Colonic mucosa (tissue), 4 donors: ENCODE results near the gene HELZ. TPM values are rescaled to one million over a fixed set of nuclear protein-coding genes. Genes with fewer than 3 reads are reported as not detected.
"Not testable (repeated sequence)": the region's sequence is repeated elsewhere in the genome, so short reads cannot be mapped to it uniquely, and the experiment has no call there.

Experiments used
- DNase-seq: peaks from one replicate; pipeline ENCODE4 v3.0.0-alpha.2; 2020
- H3K27ac ChIP-seq: fragments of 200-600 bp; one replicate; pipeline ENCODE4 v1.8.0; 2021
- H3K27me3 ChIP-seq: fragments of 200-600 bp; one replicate; pipeline ENCODE4 v1.8.0; 2021
- H3K36me3 ChIP-seq: fragments of 200-600 bp; one replicate; pipeline ENCODE4 v1.8.0; 2021
- H3K4me1 ChIP-seq: fragments of 200-600 bp; one replicate; pipeline ENCODE4 v1.8.0; 2021; ENCODE audit warnings: mild to moderate bottlenecking
- H3K4me3 ChIP-seq: fragments of 200-600 bp; one replicate; pipeline ENCODE4 v1.8.0; 2021
- H3K9ac ChIP-seq, 2 donors: one replicate each; pipeline ENCODE4 v1.7.0; 2013; ENCODE audit warnings: control low read depth in 2 of 2, low read depth in 2 of 2, low read length in 2 of 2
- H3K9me3 ChIP-seq: fragments of 200-600 bp; one replicate; pipeline ENCODE4 v1.8.0; 2021
- intact Hi-C: fragments of 100-400 bp; cut with DNase I; formaldehyde crosslinking; loops from one replicate; pipeline ENCODE4 v1.14.1; 2022
- total RNA-seq, 2 donors: library from RNA; stranded (reverse); fragmentation: NEBNext Ultra II Directional in 1 of 2; extraction: Animal tissue kit (Norgen Biotek cat#: 25700) in 1 of 2; gene quantifications; one replicate each; pipeline ENCODE4 v1.2.1, GENCODE V29; 2021
- TF ChIP-seq, protein P1 (sequence below): fragments of 200-600 bp; IDR thresholded peaks from one replicate; pipeline ENCODE4 v1.8.0; 2022; ENCODE audit warnings: antibody characterized with exemption, mild to moderate bottlenecking
- donor health status: healthy.
- donor health status: DM: no; HTN: no; CAD: no.
- donor health status: DM: no; HTN: no; CAD: no.

Gene HELZ
- total RNA-seq, 2 donors from 2014 or later = 38.6 to 55.9 TPM

- no peak overlapping the region for H3K27ac ChIP-seq
- no peak overlapping the region for H3K4me3 ChIP-seq
- H3K27me3 ChIP-seq = no peaks in the 10 kb centered on the region
- no peaks in the 10 kb centered on the region for H3K36me3 ChIP-seq
- no peaks in the 10 kb centered on the region for H3K9me3 ChIP-seq
- intact Hi-C loops = no loop called here
- H3K9ac ChIP-seq = no peak overlapping the region
- H3K4me1 ChIP-seq = peaks cover 5% of the 10 kb centered on the region
- TF ChIP-seq, protein P1, sequence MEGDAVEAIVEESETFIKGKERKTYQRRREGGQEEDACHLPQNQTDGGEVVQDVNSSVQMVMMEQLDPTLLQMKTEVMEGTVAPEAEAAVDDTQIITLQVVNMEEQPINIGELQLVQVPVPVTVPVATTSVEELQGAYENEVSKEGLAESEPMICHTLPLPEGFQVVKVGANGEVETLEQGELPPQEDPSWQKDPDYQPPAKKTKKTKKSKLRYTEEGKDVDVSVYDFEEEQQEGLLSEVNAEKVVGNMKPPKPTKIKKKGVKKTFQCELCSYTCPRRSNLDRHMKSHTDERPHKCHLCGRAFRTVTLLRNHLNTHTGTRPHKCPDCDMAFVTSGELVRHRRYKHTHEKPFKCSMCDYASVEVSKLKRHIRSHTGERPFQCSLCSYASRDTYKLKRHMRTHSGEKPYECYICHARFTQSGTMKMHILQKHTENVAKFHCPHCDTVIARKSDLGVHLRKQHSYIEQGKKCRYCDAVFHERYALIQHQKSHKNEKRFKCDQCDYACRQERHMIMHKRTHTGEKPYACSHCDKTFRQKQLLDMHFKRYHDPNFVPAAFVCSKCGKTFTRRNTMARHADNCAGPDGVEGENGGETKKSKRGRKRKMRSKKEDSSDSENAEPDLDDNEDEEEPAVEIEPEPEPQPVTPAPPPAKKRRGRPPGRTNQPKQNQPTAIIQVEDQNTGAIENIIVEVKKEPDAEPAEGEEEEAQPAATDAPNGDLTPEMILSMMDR = no peak
- peak; percentile 24 for DNase-seq
Measured at GRCh38 chr17:67262435-67263117, 17.6 kb upstream of the HELZ start.

- Histone ChIP-seq H3K27me3 (no peaks in the 10 kb centered on the region), H3K27ac (peak overlapping the region; percentile 40), H3K9ac (no peak overlapping the region), H3K4me3 (no peak overlapping the region), H3K9me3 (no peaks in the 10 kb centered on the region), H3K4me1 (peaks cover 5% of the 10 kb centered on the region), H3K36me3 (no peaks in the 10 kb centered on the region)
- TF ChIP-seq, protein P1 = no peak
- DNase-seq = peak; percentile 52
- intact Hi-C loops = no loop called here
Measured at GRCh38 chr17:67260170-67260987, 15.4 kb upstream of the HELZ start.

DNA sequence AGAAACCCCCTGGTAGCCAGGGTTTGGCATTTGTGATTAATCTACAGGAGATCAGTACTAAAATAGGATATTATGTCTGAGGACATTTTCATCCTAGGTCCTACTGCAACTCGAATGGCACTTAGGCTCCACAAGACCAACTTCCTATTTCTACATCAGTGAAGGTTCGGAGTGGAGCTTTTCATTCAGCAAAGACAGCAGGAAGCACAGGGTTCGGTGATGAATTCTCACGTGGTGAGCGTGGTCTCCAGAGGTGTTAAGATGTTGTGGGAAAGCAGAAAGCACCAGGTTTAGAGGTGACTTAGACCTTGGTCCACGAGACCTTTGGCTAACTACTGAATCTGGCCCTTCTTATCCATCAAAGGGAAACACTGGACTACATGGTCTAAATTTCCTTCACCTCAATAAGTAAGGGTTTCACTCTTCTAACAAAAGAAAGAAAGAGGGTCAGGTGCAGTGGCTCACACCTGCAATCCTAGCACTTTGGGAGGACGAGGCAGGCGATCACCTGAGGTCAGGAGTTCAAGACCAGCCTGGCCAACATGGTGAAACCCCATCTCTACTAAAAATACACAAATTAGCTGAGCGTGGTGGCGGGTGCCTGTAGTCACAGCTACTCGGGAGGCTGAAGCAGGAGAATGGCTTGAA, 13.9 kb upstream of the HELZ start:
- Histone ChIP-seq H3K27me3 (no peaks in the 10 kb centered on the region), H3K27ac (no peak overlapping the region), H3K4me1 (peaks cover 5% of the 10 kb centered on the region), H3K4me3 (no peak overlapping the region), H3K36me3 (no peaks in the 10 kb centered on the region), H3K9ac (no peak overlapping the region), H3K9me3 (no peaks in the 10 kb centered on the region)
- intact Hi-C loops = no loop called here
- TF ChIP-seq, protein P1 = no peak
- DNase-seq = no peak

DNA sequence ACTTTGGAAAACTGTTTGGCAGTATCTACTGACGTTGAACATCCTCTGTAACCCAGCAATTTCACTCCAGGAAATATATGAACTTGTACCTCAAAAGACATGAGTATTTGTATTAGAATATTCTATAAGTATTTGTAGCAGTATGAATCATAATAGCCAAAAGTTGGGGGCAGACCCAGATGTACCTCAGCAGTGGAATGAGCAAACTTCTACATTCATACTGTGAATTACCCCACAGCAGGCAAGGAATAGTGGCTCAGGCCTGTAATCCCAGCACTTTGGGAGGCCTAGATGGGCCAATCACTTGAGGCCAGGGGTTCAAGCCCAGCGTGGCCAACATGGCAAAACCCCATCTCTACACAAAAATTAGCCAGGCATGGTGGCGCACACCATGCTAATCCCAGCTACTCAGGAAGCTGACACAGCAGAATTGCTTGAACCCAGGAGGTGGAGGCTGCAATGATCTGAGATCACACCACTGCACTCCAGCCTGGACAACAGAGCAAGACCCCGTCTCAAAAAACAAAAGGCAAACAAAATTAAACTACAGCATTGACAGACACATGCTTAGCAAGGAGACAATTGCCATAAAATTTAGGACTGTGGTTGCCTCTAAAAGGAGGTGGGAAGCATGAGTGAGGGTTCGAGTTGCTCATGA, 11.2 kb upstream of the HELZ start:
- no peak overlapping the region for H3K4me3 ChIP-seq
- TF ChIP-seq, protein P1 = no peak
- H3K36me3 ChIP-seq = no peaks in the 10 kb centered on the region
- H3K4me1 ChIP-seq = peaks cover 5% of the 10 kb centered on the region
- no peak overlapping the region for H3K9ac ChIP-seq
- no peaks in the 10 kb centered on the region for H3K27me3 ChIP-seq
- DNase-seq = no peak
- H3K27ac ChIP-seq = no peak overlapping the region
- no peaks in the 10 kb centered on the region for H3K9me3 ChIP-seq
- intact Hi-C loops = no loop called here

- TF ChIP-seq, protein P1 = no peak
- no peaks in the 10 kb centered on the region for H3K36me3 ChIP-seq
- H3K4me1 ChIP-seq = no peaks in the 10 kb centered on the region
- no peaks in the 10 kb centered on the region for H3K9me3 ChIP-seq
- no peak overlapping the region for H3K4me3 ChIP-seq
- intact Hi-C loops = no loop called here
- H3K27ac ChIP-seq = no peak overlapping the region
- no peaks in the 10 kb centered on the region for H3K27me3 ChIP-seq
- DNase-seq = no peak
- H3K9ac ChIP-seq = no peak overlapping the region
Measured at GRCh38 chr17:67253384-67253783, 8.4 kb upstream of the HELZ start.

DNA sequence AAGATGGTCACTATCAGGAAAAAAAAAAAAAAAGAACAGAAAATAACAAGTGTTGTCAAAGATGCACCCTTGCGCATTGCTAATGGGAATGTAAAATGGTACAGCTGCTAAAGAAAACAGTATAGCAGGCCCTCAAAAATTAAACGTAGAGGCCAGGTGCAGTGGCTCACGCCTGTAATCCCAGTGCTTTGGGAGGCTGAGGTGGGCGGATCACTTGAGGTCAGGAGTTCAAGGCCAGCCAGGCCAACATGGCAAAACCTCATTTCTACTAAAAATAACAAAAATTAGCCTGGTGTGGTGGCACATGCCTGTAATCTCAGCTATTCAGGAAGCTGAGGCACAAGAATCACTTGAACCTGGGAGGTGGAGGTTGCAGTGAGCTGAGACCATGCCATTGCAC, 6.6 kb upstream of the HELZ start:
- intact Hi-C loops, H3K27ac ChIP-seq, H3K36me3 ChIP-seq, H3K9me3 ChIP-seq, DNase-seq, H3K9ac ChIP-seq, H3K4me1 ChIP-seq, H3K4me3 ChIP-seq, H3K27me3 ChIP-seq: not testable (repeated sequence)
